Measurements from ENCODE around the gene CBFA2T3.

DNA sequence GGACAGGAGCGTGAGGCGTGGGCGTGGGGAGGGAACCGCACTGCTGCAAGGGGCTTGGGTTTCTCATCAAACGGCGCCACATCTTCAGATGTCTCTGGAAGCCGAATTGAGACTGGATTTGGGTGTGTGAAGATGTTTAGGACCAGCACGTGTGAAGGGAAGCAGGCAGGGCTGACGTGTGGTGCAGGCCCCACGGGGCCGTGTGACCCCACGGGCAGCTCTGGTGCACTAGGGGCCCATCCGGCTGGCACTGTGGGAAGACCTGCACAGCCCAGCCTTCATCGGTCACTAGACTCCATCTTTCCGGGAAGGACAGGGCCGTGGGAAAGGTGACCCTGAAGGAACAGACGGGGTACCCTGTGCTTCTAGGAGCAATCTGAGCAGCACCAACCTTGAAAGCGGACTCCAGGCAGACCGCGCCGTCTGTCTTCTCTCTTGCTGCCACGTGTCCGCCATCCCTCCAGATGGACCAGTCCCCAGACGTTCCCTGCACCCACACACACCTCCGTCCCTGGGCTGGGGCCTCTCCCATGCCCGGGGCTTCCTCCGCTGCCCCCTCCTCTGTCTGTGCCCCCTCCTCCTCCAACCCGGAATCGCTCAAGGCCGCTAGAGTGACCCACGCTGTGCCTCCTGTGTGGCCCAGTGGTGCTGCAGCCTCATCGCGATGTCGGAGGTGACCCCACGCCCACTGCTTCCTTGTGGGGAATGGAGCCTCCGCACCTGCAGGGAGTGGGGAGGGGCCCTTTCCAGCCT is 23.4 kb upstream of the CBFA2T3 start:
- no peak for TF ChIP-seq POLR2AphosphoS5 (IDR thresholded peaks at IDR 0.05; ENCODE audit: low read depth, low read length)
- TF ChIP-seq SIN3A (IDR thresholded peaks at IDR 0.05; ENCODE audit: borderline replicate concordance, insufficient read depth, low read length), result no peak
- TF ChIP-seq REST (IDR thresholded peaks at IDR 0.05; ENCODE audit: insufficient read depth in 1 of 2, low read depth in 2 of 2, low read length in 2 of 2), result no peak
- TF ChIP-seq TAF1 (IDR thresholded peaks at IDR 0.05; ENCODE audit: borderline replicate concordance, insufficient read depth, low read length), result no peak
